Activated CD4-positive, alpha-beta T cell treated with anti-CD3 and anti-CD28 coated beads, Interleukin-2, amount 50 U/mL, for 24 hours (primary cell): ENCODE data around the gene ASCC2.
A peak's percentile ranks its signal among the peaks of the same experiment; 100 is the strongest.

Experiments
- DNase-seq, 2 donors: peaks; one replicate each; pipeline ENCODE4 v3.0.0-alpha.2; 2020; ENCODE audit warnings: low read depth in 1 of 2, low spot score in 1 of 2

Gene ASCC2

DNA sequence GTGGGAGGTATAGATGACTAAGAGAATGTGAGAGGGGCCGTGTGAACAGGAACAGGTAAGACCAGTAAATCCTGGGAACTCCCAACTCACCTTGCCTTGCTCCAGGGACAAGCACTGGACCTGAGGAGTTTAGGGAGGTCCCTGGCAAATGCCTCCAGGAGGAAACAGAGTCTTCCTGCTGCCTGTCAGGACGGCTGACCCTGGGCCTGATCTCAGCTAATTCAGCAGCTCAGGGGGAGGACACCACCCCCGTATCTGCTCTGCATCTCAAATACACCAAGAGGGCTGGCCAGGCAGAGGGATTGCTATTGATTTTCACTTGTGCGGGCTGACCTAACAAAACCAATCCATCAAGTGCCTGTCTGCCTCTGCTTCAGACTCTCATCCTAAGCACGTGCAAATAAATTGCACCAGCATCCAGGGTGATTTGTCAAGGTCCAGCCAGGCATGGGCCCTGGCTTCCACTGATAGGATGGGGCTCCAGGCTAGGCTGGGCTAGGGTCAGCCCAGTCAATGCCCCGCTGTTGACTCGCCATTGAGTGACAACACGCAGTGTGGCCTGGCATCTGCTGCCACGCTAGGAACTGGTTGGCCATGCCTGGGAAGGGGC, 50.6 kb downstream of the ASCC2 start:
- no peak for DNase-seq

DNA sequence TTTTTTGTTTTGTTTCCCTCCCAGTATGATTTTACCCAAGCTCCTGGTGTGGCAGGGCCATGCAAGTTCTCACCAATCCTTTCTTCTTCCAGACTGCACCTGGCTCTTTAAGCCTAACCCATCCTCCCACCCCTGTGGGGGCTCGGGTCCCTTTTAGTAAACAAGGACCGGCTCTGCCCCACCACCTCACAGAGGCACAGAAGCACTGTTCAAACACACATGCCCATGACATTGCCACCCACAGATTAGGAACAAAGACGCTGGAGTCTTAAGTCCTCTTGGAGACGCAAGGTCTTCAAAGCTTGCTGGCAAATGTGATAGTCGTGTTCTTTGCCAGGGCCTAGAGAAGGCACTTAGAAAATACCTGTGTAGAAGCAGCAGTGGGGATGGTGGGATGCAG, 52.0 kb downstream of the ASCC2 start:
- DNase-seq = no peak

DNA sequence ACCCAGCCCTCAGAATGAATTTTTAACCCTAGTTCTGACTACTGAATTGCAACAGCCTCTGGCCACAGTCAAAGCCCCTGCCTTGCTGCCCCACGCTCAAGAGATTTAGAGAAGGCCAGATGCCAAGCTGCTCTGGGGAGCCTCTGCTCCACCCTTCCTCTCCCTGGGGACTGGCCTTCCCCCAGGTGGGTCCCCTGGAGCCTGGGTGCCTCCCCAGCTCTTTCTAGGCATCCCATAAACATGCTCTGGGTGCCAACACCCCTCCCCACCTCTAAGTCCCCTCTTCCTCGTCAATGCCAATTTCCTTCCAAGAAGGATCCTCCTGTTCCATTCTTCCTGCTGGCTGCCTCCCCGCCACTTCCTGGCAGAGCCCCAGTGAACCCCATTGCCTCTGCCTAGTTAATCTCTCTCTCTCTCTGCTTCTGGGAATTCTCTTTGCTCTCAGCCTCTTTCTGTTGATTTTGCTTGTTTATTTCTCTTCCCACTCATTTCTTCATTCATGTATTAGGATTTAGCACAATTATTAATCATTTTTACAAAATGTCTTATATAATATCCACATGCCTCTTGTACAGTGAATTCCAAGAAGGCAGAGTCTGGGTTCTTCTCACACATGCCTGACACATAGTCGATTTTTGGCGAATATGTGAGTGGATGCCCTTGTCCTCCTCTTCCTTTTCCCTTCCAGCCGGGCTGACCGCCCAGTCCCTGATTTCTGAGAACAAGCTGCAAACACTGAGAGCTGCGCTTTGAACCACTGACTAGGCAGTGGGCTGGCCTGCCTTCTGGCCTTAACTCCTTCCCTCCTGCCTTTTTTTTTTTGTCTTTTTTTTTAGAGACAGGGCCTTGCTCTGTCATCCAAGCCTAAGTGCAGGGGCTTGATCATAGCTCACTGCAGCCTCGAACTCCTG, 53.4 kb downstream of the ASCC2 start:
- no peak for DNase-seq

DNA sequence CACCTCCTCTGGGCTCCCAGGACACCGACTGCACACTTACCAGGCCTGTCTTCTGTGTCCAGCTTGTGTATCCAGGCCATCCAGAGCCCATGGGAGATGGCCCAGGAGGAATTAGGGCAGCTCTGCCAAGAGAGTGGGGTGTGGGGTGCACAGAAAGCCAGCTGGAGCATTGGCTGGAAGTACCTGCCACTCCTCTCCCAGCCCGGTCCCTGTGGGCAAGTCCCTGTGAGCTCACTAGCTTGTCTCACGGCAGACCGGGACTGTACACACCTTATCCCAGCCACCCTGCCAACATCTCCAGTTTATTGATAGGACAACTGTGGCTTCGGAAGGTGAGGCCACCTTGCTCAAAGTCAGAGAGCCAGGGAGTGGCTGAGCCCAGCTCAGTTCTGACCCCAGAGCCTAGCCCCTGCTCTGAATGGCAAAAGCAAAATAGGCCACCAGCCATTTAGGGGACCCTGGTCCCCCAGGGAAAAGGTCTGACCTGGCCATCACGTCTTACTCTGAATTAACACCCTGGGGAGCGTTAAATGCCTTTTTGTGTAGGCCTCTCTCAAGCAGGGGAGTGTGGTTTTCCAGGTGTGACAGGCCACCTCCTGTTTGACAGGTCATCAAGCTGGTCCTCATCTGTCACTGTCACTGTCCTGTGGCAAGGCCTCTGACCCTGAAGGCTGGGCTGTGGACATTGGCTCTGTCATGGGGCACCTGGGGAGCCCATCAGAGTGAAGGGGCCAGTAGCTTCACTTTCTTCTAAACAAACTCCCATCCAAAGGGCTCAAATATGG, 55.8 kb downstream of the ASCC2 start:
- DNase-seq = no peak

DNA sequence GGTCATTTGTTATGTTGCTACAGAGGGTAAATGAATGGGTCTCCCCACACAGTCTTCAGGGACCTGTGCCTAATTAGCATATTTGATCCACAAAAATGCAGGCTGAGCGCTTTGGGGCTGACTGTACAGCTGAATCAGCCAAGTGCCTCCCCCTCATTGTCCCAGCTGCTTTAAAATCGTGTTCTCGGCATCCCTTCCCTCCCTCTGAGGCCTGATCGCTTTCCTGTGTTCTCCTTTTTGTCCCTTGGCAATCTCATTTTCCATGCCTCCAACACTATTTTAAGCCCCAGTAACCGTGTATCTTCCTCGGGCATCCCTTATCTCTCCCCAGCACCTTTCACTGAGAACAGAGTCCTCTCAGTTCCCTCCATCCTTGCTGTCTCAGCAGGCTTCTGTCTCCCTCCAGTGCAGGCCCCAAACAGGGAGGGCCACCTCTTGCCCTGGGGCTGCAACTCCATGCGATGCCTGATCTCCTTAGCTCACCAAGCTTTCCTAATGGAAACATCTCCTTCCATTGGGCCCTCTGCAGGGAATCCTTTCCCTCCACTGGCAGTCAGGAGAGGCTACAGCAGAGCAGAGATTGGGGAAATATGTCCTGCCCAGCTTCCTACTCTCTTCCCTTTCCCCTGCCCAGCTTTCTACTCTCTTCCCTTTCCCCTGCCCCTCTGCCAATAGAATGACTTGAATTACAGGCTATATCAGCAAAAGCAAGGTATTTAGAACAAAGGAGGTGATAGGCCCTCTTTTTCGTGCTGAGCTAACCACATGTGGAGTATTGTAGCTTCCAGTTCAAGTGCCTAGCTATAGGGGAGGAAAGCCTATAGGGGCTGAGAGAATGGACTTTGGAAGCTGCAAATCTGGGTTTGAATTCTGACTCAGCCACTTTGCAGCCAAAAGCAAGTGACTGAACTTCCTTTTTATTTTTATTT, 57.1 kb downstream of the ASCC2 start:
- DNase-seq = no peak

DNA sequence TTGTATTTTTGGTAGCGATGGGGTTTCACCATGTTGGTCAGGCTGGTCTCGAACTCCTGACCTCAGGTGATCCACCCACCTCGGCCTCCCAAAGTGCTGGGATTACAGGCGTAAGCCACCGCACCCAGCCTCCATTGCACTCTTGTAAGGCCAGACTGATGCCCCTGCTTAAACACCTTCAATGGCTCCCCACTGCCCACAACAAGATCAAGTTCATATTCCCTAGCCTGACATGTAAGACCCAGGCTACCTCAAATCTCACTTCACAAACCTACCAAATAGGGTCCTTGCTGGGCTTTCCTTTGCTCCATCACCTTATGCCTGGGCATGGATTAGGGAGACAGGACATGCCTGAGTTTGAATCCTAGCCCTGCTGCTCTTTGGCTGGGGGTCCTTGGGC, 57.9 kb downstream of the ASCC2 start:
- no peak for DNase-seq

DNA sequence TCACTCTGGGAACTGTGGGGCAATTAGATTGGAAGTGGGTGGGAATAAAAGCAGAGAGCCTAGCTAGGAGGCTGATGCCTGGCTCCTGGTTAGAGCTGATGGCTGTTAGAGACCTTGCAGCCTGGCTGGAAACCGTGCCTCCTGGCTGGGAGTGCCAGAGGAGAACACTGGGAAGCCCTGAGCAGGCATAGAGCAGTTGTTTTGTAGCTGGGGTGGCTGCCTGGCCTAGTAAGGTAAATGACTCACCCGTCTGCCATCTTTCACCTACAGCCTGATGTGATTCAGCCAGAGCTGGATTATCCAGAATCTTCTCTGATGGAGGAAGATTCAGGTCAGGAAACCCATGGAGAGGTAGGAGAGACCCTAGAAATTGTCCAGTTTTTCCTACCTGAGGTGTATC, 64.8 kb downstream of the ASCC2 start:
- no peak for DNase-seq

DNA sequence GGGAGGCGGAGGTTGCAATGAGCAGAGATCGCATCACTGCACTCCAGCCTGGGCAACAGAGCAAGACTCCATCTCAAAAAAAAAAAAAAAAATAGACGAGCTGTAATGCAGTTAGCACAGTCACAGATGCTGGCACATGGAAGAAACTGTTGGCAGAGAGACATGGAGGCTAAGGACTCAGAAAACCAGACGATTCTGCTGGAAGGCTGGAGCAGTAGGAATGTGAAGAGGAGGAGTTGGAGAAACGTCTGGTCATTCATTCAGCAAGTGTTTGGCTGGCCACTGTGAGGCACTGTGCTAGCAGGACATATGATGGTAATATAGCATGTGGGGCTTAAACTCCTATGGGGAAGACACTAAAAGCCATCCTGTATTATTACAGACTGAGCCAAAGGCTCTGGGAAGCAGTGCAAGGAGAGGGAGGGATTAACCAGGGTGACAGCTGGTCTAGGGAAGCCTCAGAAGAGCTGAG, 65.9 kb downstream of the ASCC2 start:
- no peak for DNase-seq

DNA sequence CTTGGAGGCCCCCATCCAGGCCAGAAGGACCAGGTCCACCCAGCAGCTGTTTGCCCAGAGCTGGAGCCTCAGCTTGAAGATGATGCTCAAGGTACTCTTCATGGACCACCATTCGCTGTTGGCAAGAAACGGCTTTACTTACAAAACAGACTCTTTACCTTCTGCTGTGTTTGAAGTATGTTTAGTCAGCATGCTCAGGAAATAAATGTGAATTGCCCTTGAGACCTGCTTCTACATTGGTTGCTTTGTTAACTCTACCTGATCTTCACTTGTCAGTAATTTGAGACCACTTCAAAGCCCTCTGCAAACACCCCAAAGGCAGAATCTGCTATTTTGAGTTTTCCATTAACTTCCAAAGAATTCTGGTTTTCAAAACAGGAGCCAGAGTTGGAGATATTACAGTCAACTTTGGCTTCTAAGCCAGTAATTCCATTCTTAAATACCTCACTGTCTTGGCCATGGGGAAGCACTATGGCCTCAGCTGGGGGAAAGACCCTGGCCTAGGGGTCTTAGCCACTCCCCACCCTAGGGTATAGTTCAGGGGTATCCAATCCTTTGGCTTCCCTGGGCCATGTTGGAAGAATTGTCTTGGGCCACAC, 68.3 kb downstream of the ASCC2 start:
- no peak for DNase-seq

DNA sequence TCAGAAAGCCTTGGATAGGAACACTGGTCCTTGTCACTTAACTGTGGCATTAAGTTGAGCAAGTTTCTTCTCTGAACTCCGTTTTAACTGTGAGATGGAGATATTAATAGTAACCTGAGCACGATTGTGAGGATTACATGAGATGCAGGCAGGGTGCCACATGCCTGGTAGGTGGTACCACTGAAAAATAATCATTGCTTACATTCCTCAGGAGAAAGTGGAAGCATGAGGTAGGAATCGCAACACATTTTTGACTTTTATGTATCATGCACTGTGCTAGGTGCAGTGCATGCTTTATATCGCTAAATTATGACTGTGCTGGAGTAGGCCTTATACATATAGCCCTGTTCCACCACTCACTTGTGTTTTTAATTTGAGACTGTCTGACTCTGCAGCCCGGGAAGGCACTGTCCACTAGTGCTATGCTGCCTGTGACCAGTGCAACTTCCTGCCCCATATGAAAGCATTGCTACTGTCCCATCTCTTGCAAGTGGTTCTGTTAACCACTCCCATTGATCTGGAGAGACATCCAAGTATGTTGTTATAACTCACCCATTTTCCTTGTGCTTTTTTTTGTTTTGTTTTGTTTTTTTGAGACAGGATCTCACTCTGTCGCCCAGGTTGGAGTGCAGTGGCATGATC, 69.9 kb downstream of the ASCC2 start:
- DNase-seq = no peak

DNA sequence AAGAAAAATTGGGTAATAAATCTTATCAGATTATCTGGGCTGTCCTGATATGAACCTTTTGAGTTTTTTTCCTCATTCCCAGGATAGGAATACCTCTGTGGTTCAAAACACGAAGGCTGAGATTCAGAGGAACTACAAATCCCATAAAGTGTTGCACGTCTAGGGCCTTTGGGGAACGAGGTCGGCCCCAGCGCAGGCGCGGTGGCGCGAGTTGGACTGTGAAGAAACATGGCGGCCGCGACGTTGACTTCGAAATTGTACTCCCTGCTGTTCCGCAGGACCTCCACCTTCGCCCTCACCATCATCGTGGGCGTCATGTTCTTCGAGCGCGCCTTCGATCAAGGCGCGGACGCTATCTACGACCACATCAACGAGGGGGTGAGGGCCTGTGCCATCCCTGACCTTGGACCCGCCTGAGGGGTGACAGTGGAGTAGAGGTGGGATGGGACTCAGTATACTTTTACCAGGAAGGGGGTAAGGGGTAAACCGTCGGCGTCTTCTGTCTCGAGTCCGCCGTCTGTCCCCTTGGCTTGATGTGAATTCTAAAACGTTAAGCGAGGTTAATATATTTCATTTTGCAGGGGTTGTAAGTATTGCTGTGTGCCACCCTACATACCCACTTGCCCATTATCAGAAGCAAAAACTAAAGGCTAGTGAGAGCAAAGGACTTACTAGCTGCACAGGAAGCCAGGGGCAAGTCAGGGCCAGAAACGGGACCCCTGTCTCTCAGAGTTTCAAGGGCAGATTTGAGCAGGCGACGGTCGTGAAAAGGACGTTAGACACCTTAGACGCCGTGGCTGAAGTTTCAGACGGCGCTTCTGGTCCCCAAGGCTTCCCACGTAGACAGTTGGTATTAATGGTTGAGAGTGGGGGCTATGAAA, 70.7 kb downstream of the ASCC2 start, which contains the start of gene UQCR10:
Gene UQCR10, plus strand, starts transcription at position 199 of the 881 bp plus-strand sequence. Its CDS starts 30 bp downstream, at position 229.
- peak; percentile 81 to 92 for DNase-seq

DNA sequence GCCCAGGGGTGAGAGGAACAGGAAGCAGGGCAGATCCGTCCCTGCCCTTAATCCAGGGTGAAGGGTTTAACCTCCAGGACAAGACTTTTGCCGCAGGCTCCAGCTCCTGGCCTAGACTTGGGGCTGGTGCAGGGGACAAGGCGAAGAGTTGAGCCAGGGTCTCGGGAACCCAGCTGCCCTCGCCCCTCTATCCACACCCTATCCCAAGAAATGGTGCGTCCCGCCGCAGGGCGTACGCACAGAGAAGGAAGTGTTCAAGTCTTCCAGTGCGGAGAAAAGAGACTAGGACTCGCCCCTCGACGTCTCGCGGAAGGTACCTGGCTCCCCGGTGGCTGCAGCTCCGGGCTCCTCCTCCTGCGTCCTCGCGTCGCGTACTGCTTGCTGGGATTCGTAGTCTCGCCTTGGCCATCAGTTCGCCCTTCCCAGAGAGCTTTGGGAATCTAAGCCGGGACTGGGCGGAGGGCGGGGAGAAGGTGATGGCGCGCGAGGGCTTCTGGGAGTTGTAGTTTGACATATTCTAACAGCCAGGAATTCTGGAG, 71.4 kb downstream of the ASCC2 start, which contains the start of gene ZMAT5:
Gene ZMAT5, minus strand, starts transcription at position 376 of the 539 bp plus-strand sequence. CDS start 18,463 bp downstream, outside the sequence.
- peak; percentile 74 to 91 for DNase-seq

DNA sequence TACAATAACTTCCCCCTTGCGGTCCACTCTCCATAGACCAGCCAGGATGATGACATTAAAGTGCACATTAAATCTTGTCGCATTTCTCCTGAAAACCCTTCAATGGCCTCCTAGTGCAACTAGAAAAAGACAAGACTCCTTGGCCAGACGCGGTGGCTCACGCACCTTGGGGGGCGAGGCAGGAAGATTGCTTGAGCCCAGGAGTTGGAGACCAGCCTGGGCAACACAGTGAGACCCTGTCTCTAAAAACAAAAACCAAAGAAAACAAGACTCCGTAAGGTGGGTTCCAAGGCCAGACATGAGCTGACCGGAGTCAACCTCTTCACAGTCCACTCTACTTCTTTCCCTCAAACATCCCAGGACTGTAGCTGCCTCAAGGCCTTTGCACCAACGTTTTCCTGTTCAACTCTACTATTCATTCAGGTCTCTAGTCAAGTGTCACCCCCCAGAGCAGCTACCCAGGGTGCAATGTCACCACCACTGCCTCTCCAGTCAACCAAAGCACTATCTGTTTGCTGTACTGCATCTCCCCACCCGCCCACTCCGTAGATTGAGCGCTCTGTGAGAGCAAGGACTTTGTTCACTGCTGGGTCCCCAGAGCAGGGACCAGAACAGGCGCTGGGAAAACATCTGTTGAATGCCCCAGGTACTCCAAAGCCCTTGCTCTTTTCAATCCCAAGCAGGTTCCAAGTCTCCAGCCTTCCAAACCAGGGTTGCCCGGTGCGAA, 72.0 kb downstream of the ASCC2 start:
- peak in 1 of 2 donors; percentile 3 for DNase-seq

DNA sequence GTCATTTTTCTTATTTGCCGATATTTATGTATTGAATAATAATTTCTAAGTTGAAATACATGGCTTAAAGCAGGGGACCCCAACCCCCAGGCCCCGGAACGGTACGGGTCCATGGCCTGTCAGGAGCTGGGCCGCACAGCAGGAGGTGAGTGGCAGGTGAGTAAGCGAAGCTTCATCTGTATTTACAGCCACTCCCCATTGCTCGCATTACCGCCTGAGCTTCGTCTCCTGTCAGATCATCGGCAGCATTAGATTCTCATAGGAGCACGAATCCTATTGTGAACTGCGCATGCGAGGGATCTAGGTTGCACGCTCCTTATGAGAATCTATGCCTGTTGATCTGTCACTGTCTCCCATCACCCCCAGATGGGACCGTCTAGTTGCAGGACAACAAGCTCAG, 75.8 kb downstream of the ASCC2 start:
- DNase-seq = no peak

DNA sequence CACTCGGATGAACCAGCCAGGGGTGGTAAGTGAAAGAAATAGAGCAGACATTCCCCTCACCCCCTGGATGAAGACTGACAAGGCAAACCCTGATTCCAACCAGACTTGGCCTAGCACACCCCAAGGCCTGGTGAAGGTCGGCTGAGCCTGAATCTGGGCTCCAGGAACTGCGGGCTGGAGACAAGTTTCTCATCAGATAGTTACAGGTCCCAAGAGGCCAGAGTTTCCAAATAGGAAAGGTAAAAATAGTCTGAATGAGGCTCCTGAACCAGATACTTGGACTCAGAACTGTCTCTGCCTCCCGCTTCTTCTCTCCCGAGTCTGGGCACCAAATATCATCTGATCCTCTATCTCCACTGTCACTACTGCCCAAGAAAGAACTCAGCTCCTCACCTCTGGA, 79.1 kb downstream of the ASCC2 start:
- no peak for DNase-seq

DNA sequence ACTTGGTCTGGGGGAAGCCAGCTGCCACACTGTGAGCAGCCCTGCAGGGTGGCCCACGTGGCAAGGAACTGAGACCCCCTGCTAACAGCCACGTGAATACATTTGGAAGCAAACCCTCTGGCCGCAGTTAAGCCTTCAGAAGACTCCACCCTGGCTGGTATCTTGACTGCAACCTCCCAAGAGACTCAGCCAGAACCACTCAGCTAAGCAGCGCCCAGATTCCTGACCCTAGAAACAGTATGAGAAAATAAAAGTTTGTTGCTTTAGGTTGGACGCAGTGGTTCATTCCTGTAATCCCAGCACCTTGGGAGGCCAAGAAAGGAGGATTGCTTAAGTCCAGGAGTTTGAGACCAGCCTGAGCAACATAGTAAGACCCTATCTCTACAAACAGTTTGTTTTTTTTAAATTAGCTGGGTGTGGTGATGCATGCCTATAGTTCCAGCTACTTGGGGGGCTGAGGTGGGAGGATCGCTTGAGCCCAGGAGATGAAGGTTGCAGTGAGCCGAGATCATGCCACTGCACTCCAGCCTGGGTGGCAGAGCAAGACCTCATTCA, 79.9 kb downstream of the ASCC2 start:
- no peak for DNase-seq

DNA sequence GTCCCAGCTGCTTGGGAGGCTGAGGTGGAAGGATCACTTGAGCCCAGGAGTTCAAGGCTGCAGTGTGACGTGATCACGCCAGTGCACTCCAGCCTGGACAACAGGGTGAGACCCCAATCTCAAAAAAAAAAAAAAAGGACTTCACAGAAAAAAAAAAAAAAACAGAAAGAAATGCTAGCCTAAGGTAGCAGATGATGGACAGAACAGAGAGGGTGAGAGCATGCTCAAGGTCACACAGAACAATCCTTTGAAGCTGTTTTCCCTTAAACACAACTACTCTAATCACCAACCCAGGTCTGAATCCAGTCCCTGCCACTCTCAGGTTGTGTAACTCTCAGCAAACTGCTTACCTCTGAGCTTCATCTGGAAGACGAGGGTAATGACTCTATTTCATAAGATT, 81.0 kb downstream of the ASCC2 start:
- DNase-seq = no peak
